Measurements from ENCODE around the gene ZNF33B. TPM values are rescaled to one million over a fixed set of nuclear protein-coding genes. Genes with fewer than 3 reads are reported as not detected.

ZNF33B gene
- total and polyA plus RNA-seq, 4 donors, result 8.6 to 41.2 (median 18.7) TPM

GRCh38 chr10:42615419-42615818 lies 23.0 kb downstream of the ZNF33B start:
- H3K27ac ChIP-seq (ENCODE audit: low read depth in 1 of 2, low read length in 1 of 2), result no peak overlapping the region
- no peak for DNase-seq
- no peaks in the 10 kb centered on the region for H3K4me1 ChIP-seq (ENCODE audit: control insufficient read depth in 5 of 5, insufficient read depth in 5 of 5, low read length in 5 of 5)
- no peak overlapping the region for H3K4me3 ChIP-seq
- H3K27me3 ChIP-seq (ENCODE audit: control insufficient read depth in 3 of 3, insufficient read depth in 3 of 3, low read length in 2 of 3), result no peaks in the 10 kb centered on the region
- no peak overlapping the region for H3K9ac ChIP-seq (ENCODE audit: insufficient read depth in 1 of 2, low read length in 2 of 2)
- peaks cover 3 to 19% (median 5%) of the 10 kb centered on the region in 4 donors for H3K36me3 ChIP-seq (ENCODE audit: control insufficient read depth in 4 of 4, insufficient read depth in 4 of 4, low read length in 4 of 4)
- no peak for ATAC-seq (ENCODE audit: insufficient read depth, low FRiP score)
- 71 to 84% methylated on average over 3 of the region's 3 CpGs for WGBS, 2 donors
- H3K9me3 ChIP-seq (ENCODE audit: control insufficient read depth in 4 of 4, insufficient read depth in 3 of 4, low read length in 3 of 4), result no peaks in the 10 kb centered on the region
- TF ChIP-seq CTCF (IDR thresholded peaks at IDR 0.05; ENCODE audit: control extremely low read depth, extremely low read depth), result no peak

- no peaks in the 10 kb centered on the region for H3K9me3 ChIP-seq (ENCODE audit: control insufficient read depth in 4 of 4, insufficient read depth in 3 of 4, low read length in 3 of 4)
- no peaks in the 10 kb centered on the region for H3K27me3 ChIP-seq (ENCODE audit: control insufficient read depth in 3 of 3, insufficient read depth in 3 of 3, low read length in 2 of 3)
- 97% methylated on average over 1 of the region's 1 CpG for WGBS, 2 donors
- no peak overlapping the region for H3K9ac ChIP-seq (ENCODE audit: insufficient read depth in 1 of 2, low read length in 2 of 2)
- no peak overlapping the region for H3K4me3 ChIP-seq
- no peak overlapping the region for H3K27ac ChIP-seq (ENCODE audit: low read depth in 1 of 2, low read length in 1 of 2)
- DNase-seq (no peak), ATAC-seq (ENCODE audit: insufficient read depth, low FRiP score) (no peak)
- H3K4me1 ChIP-seq (ENCODE audit: control insufficient read depth in 5 of 5, insufficient read depth in 5 of 5, low read length in 5 of 5), result no peaks in the 10 kb centered on the region
- no peak for TF ChIP-seq CTCF (IDR thresholded peaks at IDR 0.05; ENCODE audit: control extremely low read depth, extremely low read depth)
- H3K36me3 ChIP-seq (ENCODE audit: control insufficient read depth in 4 of 4, insufficient read depth in 4 of 4, low read length in 4 of 4), result peaks cover 3 to 24% (median 12%) of the 10 kb centered on the region in 4 donors
These were observed 28.5 kb downstream of the ZNF33B start for GRCh38 chr10:42609872-42610271.

GRCh38 chr10:42598249-42598873 lies 40.0 kb downstream of the ZNF33B start:
- ATAC-seq (ENCODE audit: insufficient read depth, low FRiP score) (no peak), DNase-seq (no peak)
- Histone ChIP-seq H3K27me3 (ENCODE audit: control insufficient read depth in 3 of 3, insufficient read depth in 3 of 3, low read length in 2 of 3) (no peaks in the 10 kb centered on the region), H3K9me3 (ENCODE audit: control insufficient read depth in 4 of 4, insufficient read depth in 3 of 4, low read length in 3 of 4) (peaks cover 3 to 7% (median 7%) of the 10 kb centered on the region in 4 donors), H3K36me3 (ENCODE audit: control insufficient read depth in 4 of 4, insufficient read depth in 4 of 4, low read length in 4 of 4) (peaks cover 7 to 28% (median 16%) of the 10 kb centered on the region in 4 donors), H3K4me3 (no peak overlapping the region), H3K27ac (ENCODE audit: low read depth in 1 of 2, low read length in 1 of 2) (no peak overlapping the region), H3K9ac (ENCODE audit: insufficient read depth in 1 of 2, low read length in 2 of 2) (no peak overlapping the region), H3K4me1 (ENCODE audit: control insufficient read depth in 5 of 5, insufficient read depth in 5 of 5, low read length in 5 of 5) (no peaks in the 10 kb centered on the region)
- TF ChIP-seq CTCF (IDR thresholded peaks at IDR 0.05; ENCODE audit: control extremely low read depth, extremely low read depth), result no peak
- 96 to 98% methylated on average over 4 of the region's 4 CpGs for whole genome bisulfite sequencing, 2 donors

- Histone ChIP-seq H3K27ac (ENCODE audit: low read depth in 1 of 2, low read length in 1 of 2) (no peak overlapping the region), H3K36me3 (ENCODE audit: control insufficient read depth in 4 of 4, insufficient read depth in 4 of 4, low read length in 4 of 4) (peaks cover 10 to 44% (median 30%) of the 10 kb centered on the region in 4 donors), H3K4me3 (no peak overlapping the region), H3K9me3 (ENCODE audit: control insufficient read depth in 4 of 4, insufficient read depth in 3 of 4, low read length in 3 of 4) (peaks cover 6 to 14% (median 12%) of the 10 kb centered on the region in 4 donors), H3K27me3 (ENCODE audit: control insufficient read depth in 3 of 3, insufficient read depth in 3 of 3, low read length in 2 of 3) (no peaks in the 10 kb centered on the region), H3K9ac (ENCODE audit: insufficient read depth in 1 of 2, low read length in 2 of 2) (no peak overlapping the region), H3K4me1 (ENCODE audit: control insufficient read depth in 5 of 5, insufficient read depth in 5 of 5, low read length in 5 of 5) (no peaks in the 10 kb centered on the region)
- DNase-seq (no peak), ATAC-seq (ENCODE audit: insufficient read depth, low FRiP score) (no peak)
- TF ChIP-seq CTCF (IDR thresholded peaks at IDR 0.05; ENCODE audit: control extremely low read depth, extremely low read depth), result no peak
These were observed 42.2 kb downstream of the ZNF33B start for GRCh38 chr10:42596196-42596595.

Measured in lung (tissue), 12 donors.